OCI-LY7 (cell line): ENCODE data around the gene ATP1B2. TPM values are rescaled to one million over a fixed set of nuclear protein-coding genes. Genes with fewer than 3 reads are reported as not detected.

ENCODE experiments used
- BruUV-seq: library from RNA; stranded (reverse); fragments of 400-500 nt; replicated peaks from 2 replicates; lab custom pipeline; 2021; lab: Mats Ljungman, UMichigan
- CTCF ChIA-PET: fragments of 300-600 bp; sonication (Branson Sonifier 250); formaldehyde crosslinking; loops from one replicate; lab custom pipeline; 2022; ENCODE audit warnings: antibody characterized with exemption; ENCODE audit not compliant: unreplicated experiment; lab: Charles Lee
- POLR2A ChIA-PET: fragments of 300-600 bp; sonication (Branson Sonifier 250); formaldehyde crosslinking; loops from one replicate; lab custom pipeline; 2022; ENCODE audit warnings: antibody characterized with exemption; lab: Charles Lee
- DNase-seq: peaks from one replicate; pipeline ENCODE4 v3.0.0-alpha.2; 2015; ENCODE audit warnings: low spot score
- H2AFZ ChIP-seq: fragments of 200-600 bp; sonication (generic), shearing (Covaris generic); 2 replicates; pipeline ENCODE4 v1.6.1; 2014; ENCODE audit warnings: mild to moderate bottlenecking, antibody characterized with exemption, low read length, moderate library complexity
- H3K27ac ChIP-seq: fragments of 200-600 bp; sonication (generic); 2 replicates; pipeline ENCODE4 v1.5.1; 2014; ENCODE audit warnings: mixed run types, low read depth, mild to moderate bottlenecking, moderate library complexity, low read length, inconsistent platforms; ENCODE audit not compliant: poor library complexity, severe bottlenecking
- H3K36me3 ChIP-seq: fragments of 200-600 bp; sonication (generic); 2 replicates; pipeline ENCODE4 v1.6.1; 2014; ENCODE audit warnings: mild to moderate bottlenecking, antibody characterized with exemption, low read length, moderate library complexity, mixed read lengths; ENCODE audit not compliant: insufficient read depth
- H3K4me1 ChIP-seq: fragments of 200-600 bp; sonication (generic); 2 replicates; pipeline ENCODE4 v1.5.1; 2014; ENCODE audit warnings: mild to moderate bottlenecking, low read length; ENCODE audit not compliant: insufficient read depth, poor library complexity, severe bottlenecking
- H3K4me2 ChIP-seq: fragments of 200-600 bp; sonication (generic); 2 replicates; pipeline ENCODE4 v1.6.1; 2014; ENCODE audit warnings: mild to moderate bottlenecking, low read length
- H3K4me3 ChIP-seq: fragments of 200-600 bp; sonication (generic); 2 replicates; pipeline ENCODE4 v1.5.1; 2014; ENCODE audit warnings: mild to moderate bottlenecking, low read depth, low read length; ENCODE audit not compliant: poor library complexity, severe bottlenecking
- H3K79me2 ChIP-seq: fragments of 200-600 bp; sonication (generic); 2 replicates; pipeline ENCODE4 v1.6.1; 2016; ENCODE audit warnings: low read depth, mild to moderate bottlenecking, low read length, moderate library complexity, mixed read lengths; ENCODE audit not compliant: insufficient read depth
- H3K9me2 ChIP-seq: fragments of 200-600 bp; sonication (generic); 2 replicates; pipeline ENCODE4 v1.6.1; 2016; ENCODE audit warnings: mild to moderate bottlenecking, low read length, mixed read lengths; ENCODE audit not compliant: insufficient read depth
- H3K9me3 ChIP-seq: fragments of 200-600 bp; sonication (generic); 2 replicates; pipeline ENCODE4 v1.6.1; 2014; ENCODE audit warnings: mild to moderate bottlenecking, mixed run types, low read length, mixed read lengths
- H4K20me1 ChIP-seq: fragments of 200-600 bp; sonication (generic); 2 replicates; pipeline ENCODE4 v1.6.1; 2014; ENCODE audit warnings: mild to moderate bottlenecking, antibody characterized with exemption, low read length, moderate library complexity, mixed read lengths; ENCODE audit not compliant: insufficient read depth
- CTCF ChIP-seq: fragments of 200-600 bp; sonication (generic); conservative IDR thresholded peaks from 2 replicates; pipeline ENCODE4 v1.5.1; 2014; ENCODE audit warnings: mild to moderate bottlenecking, antibody characterized with exemption, low read length, moderate library complexity, mixed read lengths
- EZH2phosphoT487 ChIP-seq: fragments of 200-600 bp; sonication (generic); IDR thresholded peaks from 2 replicates; pipeline ENCODE4 v1.6.1; 2018; ENCODE audit warnings: low read depth, borderline replicate concordance, mild to moderate bottlenecking, mixed run types, antibody characterized with exemption, low read length, moderate library complexity, mixed read lengths
- intact Hi-C: fragments of 100-400 bp; cut with micrococcal nuclease; formaldehyde crosslinking; loops from one replicate; pipeline ENCODE4 v1.10.0; 2022; ENCODE audit not compliant: unreplicated experiment
- total RNA-seq, 2 experiments: library from RNA; depleted of rRNA in 1 of 2; stranded (reverse); fragments of >200 nt in 1 of 2; shearing (Covaris generic) in 1 of 2; gene quantifications; 2 replicates each; pipeline ENCODE4 v1.2.3, GENCODE V29; 2014 to 2022

The ATP1B2 gene
- total RNA-seq, 2 experiments from 2014 or later = not detected

GRCh38 chr17:7668482-7668881 is 17.8 kb downstream of the ATP1B2 start:
- no peaks in the 10 kb centered on the region for H3K4me1 ChIP-seq
- no peak for TF ChIP-seq EZH2phosphoT487
- TF ChIP-seq CTCF = no peak
- no peak overlapping the region for H3K4me3 ChIP-seq
- no peak for DNase-seq
- POLR2A ChIA-PET = no interaction called here
- H3K9me3 ChIP-seq = peaks cover 3% of the 10 kb centered on the region
- no peaks in the 10 kb centered on the region for H3K9me2 ChIP-seq
- H4K20me1 ChIP-seq = no peaks in the 10 kb centered on the region
- no TSS peak for BruUV-seq
- H2AFZ ChIP-seq = no peak overlapping the region
- H3K4me2 ChIP-seq = no peak overlapping the region
- H3K79me2 ChIP-seq = no peaks in the 10 kb centered on the region
- intact Hi-C loops = no loop called here
- H3K27ac ChIP-seq = no peak overlapping the region
- CTCF ChIA-PET = no interaction called here
- H3K36me3 ChIP-seq = peaks cover 64% of the 10 kb centered on the region

GRCh38 chr17:7673239-7673638 is 22.5 kb downstream of the ATP1B2 start:
- intact Hi-C loops = no loop called here
- ChIA-PET POLR2A (interaction anchor here (0.6 to 2.4 kb wide), 3 partner anchors 12 to 33 kb away, joined by 3 to 10 read pairs (median 4); partner anchors contain the start of genes TP53 and WRAP53), CTCF (no interaction called here)
- Histone ChIP-seq H3K4me3 (no peak overlapping the region), H2AFZ (no peak overlapping the region), H3K79me2 (no peaks in the 10 kb centered on the region), H3K27ac (no peak overlapping the region), H3K36me3 (peaks cover 79% of the 10 kb centered on the region), H3K9me3 (peaks cover 8% of the 10 kb centered on the region), H3K9me2 (no peaks in the 10 kb centered on the region), H4K20me1 (no peaks in the 10 kb centered on the region), H3K4me2 (no peak overlapping the region), H3K4me1 (no peaks in the 10 kb centered on the region)
- DNase-seq = peak; percentile 29
- TF ChIP-seq CTCF (peak; percentile 80), EZH2phosphoT487 (no peak)
- BruUV-seq = no TSS peak

GRCh38 chr17:7674934-7675333 is 24.2 kb downstream of the ATP1B2 start:
- H3K9me3 ChIP-seq = peaks cover 8% of the 10 kb centered on the region
- no peak overlapping the region for H3K4me2 ChIP-seq
- BruUV-seq = no TSS peak
- H3K4me3 ChIP-seq = no peak overlapping the region
- H3K9me2 ChIP-seq = no peaks in the 10 kb centered on the region
- H2AFZ ChIP-seq = no peak overlapping the region
- H3K79me2 ChIP-seq = peaks cover 5% of the 10 kb centered on the region; the same call in 1 of the 2 replicates
- no peak overlapping the region for H3K27ac ChIP-seq
- no peak for DNase-seq
- ChIA-PET CTCF (interaction anchor here (0.6 kb wide), 1 partner anchor 209 kb away, joined by 4 read pairs; no protein-coding TSS in a partner anchor), POLR2A (interaction anchor here (0.6 kb wide), 1 partner anchor 1727 kb away, joined by 3 read pairs; no protein-coding TSS in a partner anchor)
- TF ChIP-seq CTCF = no peak
- no peak for TF ChIP-seq EZH2phosphoT487
- H3K4me1 ChIP-seq = no peaks in the 10 kb centered on the region
- H3K36me3 ChIP-seq = peaks cover 65% of the 10 kb centered on the region
- intact Hi-C loops = no loop called here
- no peaks in the 10 kb centered on the region for H4K20me1 ChIP-seq
